GM12878 (cell line): Measurements from ENCODE around the gene P3H1. TPM values are rescaled to one million over a fixed set of nuclear protein-coding genes. Genes with fewer than 3 reads are reported as not detected.

ENCODE experiments used
- ATAC-seq: fragments of 200-7000 bp; cut with Tn5 transposase; 3 replicates; pipeline ENCODE4 v1.9.1; 2020; ENCODE audit warnings: mild to moderate bottlenecking, moderate library complexity
- BruUV-seq: library from RNA; stranded (reverse); fragments of 400-500 nt; replicated peaks from 2 replicates; lab custom pipeline; 2021; lab: Mats Ljungman, UMichigan
- CTCF ChIA-PET: fragments of 300-600 bp; sonication (Branson Sonifier 250); formaldehyde crosslinking; extraction: SDS; loops from one replicate; lab custom pipeline; 2021; ENCODE audit warnings: inconsistent platforms; lab: Yijun Ruan, JAX
- POLR2A ChIA-PET: fragments of 350-600 bp; formaldehyde crosslinking; extraction: SDS; loops from one replicate; lab custom pipeline; 2021; ENCODE audit warnings: inconsistent platforms; lab: Charles Lee
- RAD21 ChIA-PET: fragments of 300-600 bp; sonication (Branson Sonifier 250); formaldehyde crosslinking; loops from one replicate; lab custom pipeline; 2023; ENCODE audit warnings: antibody characterized with exemption; ENCODE audit not compliant: unreplicated experiment; lab: Charles Lee
- SMC1A ChIA-PET: fragments of 300-600 bp; sonication (Branson Sonifier 250); formaldehyde crosslinking; loops from one replicate; lab custom pipeline; 2023; ENCODE audit not compliant: unreplicated experiment, uncharacterized antibody; lab: Charles Lee
- DNase-seq: peaks from one replicate; pipeline ENCODE4 v3.0.0-alpha.2; 2011; ENCODE audit warnings: low read depth, low spot score
- FAIRE-seq: peaks from 3 replicates; lab custom pipeline; 2011; peaks lifted over from hg19 to GRCh38; lab: Jason Lieb, UNC
- H2AFZ ChIP-seq: 2 replicates; pipeline ENCODE4 v1.6.0; 2011; ENCODE audit warnings: low read depth, low read length, control low read depth; ENCODE audit not compliant: control insufficient read depth
- H3K27ac ChIP-seq: 2 replicates; pipeline ENCODE4 v1.5.1; 2011; ENCODE audit warnings: control low read depth; ENCODE audit not compliant: control insufficient read depth, insufficient read depth
- H3K27me3 ChIP-seq, 2 experiments: replicated peaks in 1 of 2; 2 replicates each; pipeline versions ENCODE4 v1.6.0 to v1.6.1; 2011; ENCODE audit warnings: low read length in 1 of 2; ENCODE audit not compliant: control insufficient read depth in 2 of 2, insufficient read depth in 2 of 2
- H3K36me3 ChIP-seq, 2 experiments: 2 replicates each; pipeline ENCODE4 v1.5.1; 2011; ENCODE audit warnings: low read length in 1 of 2; ENCODE audit not compliant: control insufficient read depth in 2 of 2, insufficient read depth in 2 of 2
- H3K4me1 ChIP-seq: 2 replicates; pipeline ENCODE4 v1.6.1; 2011; ENCODE audit warnings: mild to moderate bottlenecking, low read length, moderate library complexity, mixed read lengths; ENCODE audit not compliant: control insufficient read depth, insufficient read depth
- H3K4me2 ChIP-seq: 2 replicates; pipeline ENCODE4 v1.6.0; 2011; ENCODE audit warnings: control low read depth; ENCODE audit not compliant: control insufficient read depth, insufficient read depth
- H3K4me3 ChIP-seq: fragments of 200-600 bp; sonication (generic); 2 replicates; pipeline ENCODE4 v1.5.1; 2016
- H3K79me2 ChIP-seq: 2 replicates; pipeline ENCODE4 v1.6.0; 2011; ENCODE audit warnings: low read length; ENCODE audit not compliant: control insufficient read depth, insufficient read depth
- H3K9ac ChIP-seq: 2 replicates; pipeline ENCODE4 v1.8.0; 2011; ENCODE audit warnings: low read length, control low read depth, mixed read lengths; ENCODE audit not compliant: control insufficient read depth, insufficient read depth
- H3K9me3 ChIP-seq: replicated peaks from 3 replicates; pipeline ENCODE4 v1.5.1; 2011; ENCODE audit warnings: mild to moderate bottlenecking, low read length; ENCODE audit not compliant: control insufficient read depth, insufficient read depth
- H4K20me1 ChIP-seq: 2 replicates; pipeline ENCODE4 v1.6.0; 2011; ENCODE audit not compliant: control insufficient read depth, insufficient read depth
- BCL11A ChIP-seq: IDR thresholded peaks from 2 replicates; pipeline ENCODE4 v1.6.1; 2011; ENCODE audit warnings: low read depth, low read length
- BCLAF1 ChIP-seq: fragments of 450-650 bp; IDR thresholded peaks from 2 replicates; pipeline ENCODE4 v1.6.1; 2017; ENCODE audit warnings: antibody characterized with exemption, mild to moderate bottlenecking, moderate library complexity
- CHD1 ChIP-seq: IDR thresholded peaks from 2 replicates; pipeline ENCODE4 v1.6.1; 2012; ENCODE audit warnings: low read depth, low read length, improper control_type of control experiment
- CHD4 ChIP-seq: fragments of 200-600 bp; sonication (generic); IDR thresholded peaks from 2 replicates; pipeline ENCODE4 v1.6.1; 2016; ENCODE audit warnings: mild to moderate bottlenecking
- EED ChIP-seq: sonication (generic); IDR thresholded peaks from 2 replicates; pipeline ENCODE4 v1.6.1; 2016; ENCODE audit warnings: antibody characterized with exemption, low read depth
- ESRRA ChIP-seq: IDR thresholded peaks from 2 replicates; pipeline ENCODE4 v1.6.1; 2012; ENCODE audit warnings: mild to moderate bottlenecking, low read length, improper control_type of control experiment
- FOS ChIP-seq: IDR thresholded peaks from 3 replicates; pipeline ENCODE4 v1.6.1; 2011; ENCODE audit warnings: borderline replicate concordance; ENCODE audit not compliant: insufficient read length; ENCODE audit errors: extremely low read depth
- FOXK2 ChIP-seq: fragments of 450-650 bp; IDR thresholded peaks from 2 replicates; pipeline ENCODE4 v1.6.1; 2017; ENCODE audit warnings: mild to moderate bottlenecking, moderate library complexity
- HDGF ChIP-seq: fragments of 450-650 bp; IDR thresholded peaks from 2 replicates; pipeline ENCODE4 v1.6.1; 2016; ENCODE audit warnings: antibody characterized with exemption
- KDM1A ChIP-seq: fragments of 200-600 bp; sonication (generic); IDR thresholded peaks from 2 replicates; pipeline ENCODE4 v1.6.1; 2016; ENCODE audit warnings: borderline replicate concordance
- MEF2B ChIP-seq: fragments of 450-650 bp; IDR thresholded peaks from 2 replicates; pipeline ENCODE4 v1.6.1; 2018; ENCODE audit warnings: mild to moderate bottlenecking, moderate library complexity; ENCODE audit not compliant: partially characterized antibody, poor library complexity, severe bottlenecking
- NKRF ChIP-seq: fragments of 450-650 bp; conservative IDR thresholded peaks from 2 replicates; pipeline ENCODE4 v1.6.1; 2017; ENCODE audit warnings: mild to moderate bottlenecking, moderate library complexity
- PBX3 ChIP-seq: IDR thresholded peaks from 2 replicates; pipeline ENCODE4 v1.6.1; 2011; ENCODE audit warnings: mild to moderate bottlenecking, low read depth, low read length, moderate library complexity; ENCODE audit not compliant: insufficient replicate concordance
- PML ChIP-seq: IDR thresholded peaks from 2 replicates; pipeline ENCODE4 v1.6.1; 2012; ENCODE audit warnings: low read length, inconsistent platforms
- RUNX3 ChIP-seq: IDR thresholded peaks from 2 replicates; pipeline ENCODE4 v1.6.1; 2012; ENCODE audit warnings: low read length, inconsistent platforms
- SMAD5 ChIP-seq: IDR thresholded peaks from 2 replicates; pipeline ENCODE4 v1.6.1; 2016; ENCODE audit warnings: antibody characterized with exemption, low read depth
- ZBTB11 ChIP-seq: fragments of 450-650 bp; formaldehyde crosslinking; IDR thresholded peaks from 2 replicates; pipeline ENCODE4 v1.5.0; 2022; ENCODE audit warnings: mild to moderate bottlenecking, missing genetic modification characterization
- WGBS: methylation state at CpG from one replicate; pipeline ENCODE4 v1.1.6; 2016; ENCODE audit warnings: low lambda C conversion rate; ENCODE audit not compliant: insufficient replicate concordance, insufficient coverage; ENCODE audit errors: missing lambda C conversion rate; 5-methylcytosine and 5-hydroxymethylcytosine counted together
- in situ Hi-C: fragments of 300-500 bp; cut with MboI; formaldehyde crosslinking; loops from 9 replicates; pipeline ENCODE4 v1.14.3; 2018; ENCODE audit warnings: mixed read lengths
- intact Hi-C: fragments of 100-400 bp; cut with micrococcal nuclease; formaldehyde crosslinking; loops from one replicate; pipeline ENCODE4 v1.14.2; 2022; ENCODE audit not compliant: unreplicated experiment
- polyA plus RNA-seq, 11 experiments: library from polyadenylated mRNA; depleted of rRNA in 4 of 11; unstranded in 6 of 11; stranded (reverse) in 5 of 11; fragments of >200 nt; fragmentation: Nextera tagmentation in 4 of 11; fragmentation: Illumina TruSeq in 1 of 11; extraction: Ambion mirVana in 4 of 11; extraction: Trizol in 1 of 11; gene quantifications; 1 replicate in 1 of 11; 2 replicates in 10 of 11; pipeline versions ENCODE4 v1.2.1 to v1.2.3, GENCODE V29; 2011 to 2016; ENCODE audit warnings: inconsistent platforms in 2 of 11, missing spikeins in 2 of 11, low read depth in 1 of 11
- total RNA-seq, 4 experiments: library from RNA; depleted of rRNA in 3 of 4; stranded (reverse); fragments of >200 nt in 3 of 4; fragmentation: Illumina TruSeq in 1 of 4; extraction: Trizol in 1 of 4; gene quantifications; 2 replicates each; pipeline versions ENCODE4 v1.2.1 to v1.2.3, GENCODE V29; 2013 to 2021

P3H1 gene
- total and polyA plus RNA-seq, 10 of the 15 experiments (the other 5 are each of a cell fraction or from before 2014, with no cell fraction given), result 0.72 to 42.4 (median 26.0) TPM

GRCh38 chr1:42786097-42786496 is 19.3 kb upstream of the P3H1 start:
- no peak overlapping the region for H3K27ac ChIP-seq
- POLR2A ChIA-PET, result no interaction called here
- no peak overlapping the region for H3K4me2 ChIP-seq
- SMC1A ChIA-PET, result no interaction called here
- no peaks in the 10 kb centered on the region for H3K79me2 ChIP-seq
- no TSS peak for BruUV-seq
- RAD21 ChIA-PET, result no interaction called here
- peaks cover 0 to 4% of the 10 kb centered on the region in 2 experiments; a peak in 1 of 4 replicates for H3K36me3 ChIP-seq
- 85% methylated on average over 5 of the region's 5 CpGs for WGBS
- FAIRE-seq (no peak), ATAC-seq (no peak), DNase-seq (no peak)
- intact Hi-C loops (no loop called here), in situ Hi-C loops (no loop called here)
- peaks cover 3% of the 10 kb centered on the region; the same call in 1 of the 2 replicates for H3K4me1 ChIP-seq
- CTCF ChIA-PET, result no interaction called here
- no peak overlapping the region for H2AFZ ChIP-seq
- no peaks in the 10 kb centered on the region for H3K27me3 ChIP-seq
- H3K9ac ChIP-seq, result no peak overlapping the region
- H3K9me3 ChIP-seq, result no peaks in the 10 kb centered on the region
- no peaks in the 10 kb centered on the region; the same call in 1 of the 2 replicates for H4K20me1 ChIP-seq
- no peak overlapping the region for H3K4me3 ChIP-seq
- TF ChIP-seq MEF2B (no peak), HDGF (no peak), EED (no peak), KDM1A (no peak), FOXK2 (no peak), ZBTB11 (no peak), PBX3 (no peak), CHD1 (no peak), FOS (no peak), BCL11A (no peak), CHD4 (no peak), SMAD5 (no peak), PML (no peak), BCLAF1 (no peak), RUNX3 (no peak), ESRRA (no peak), NKRF (no peak)
